Esophagus muscularis mucosa (tissue), 4 donors: ENCODE results near the gene RASIP1. TPM values are rescaled to one million over a fixed set of nuclear protein-coding genes. Genes with fewer than 3 reads are reported as not detected.

ENCODE experiments used
- DNase-seq: peaks from one replicate; pipeline ENCODE4 v3.0.0-alpha.2; 2017; ENCODE audit errors: extremely low spot score
- H3K27ac ChIP-seq, 4 donors: fragments of 200-600 bp; sonication (generic); replicated peaks in 1 of 4; 1 replicate in 3 of 4; 2 replicates in 1 of 4; pipeline ENCODE4 v1.5.1; 2016 to 2019; ENCODE audit warnings: mild to moderate bottlenecking in 1 of 4
- H3K27me3 ChIP-seq, 4 donors: fragments of 200-600 bp; sonication (generic); one replicate each; pipeline versions ENCODE4 v1.5.1 to v1.6.0; 2016 to 2019
- H3K36me3 ChIP-seq, 4 donors: fragments of 200-600 bp; sonication (generic); one replicate each; pipeline ENCODE4 v1.5.1; 2016 to 2019
- H3K4me1 ChIP-seq, 4 donors: fragments of 200-600 bp; sonication (generic); one replicate each; pipeline ENCODE4 v1.5.1; 2016 to 2019
- H3K4me3 ChIP-seq, 4 donors: fragments of 200-600 bp; sonication (generic); 1 replicate in 2 of 4; 2 replicates in 2 of 4; pipeline ENCODE4 v1.5.1; 2016 to 2019; ENCODE audit warnings: mild to moderate bottlenecking in 4 of 4, moderate library complexity in 1 of 4
- H3K9me3 ChIP-seq, 4 donors: fragments of 200-600 bp; sonication (generic); 1 replicate in 3 of 4; 2 replicates in 1 of 4; pipeline ENCODE4 v1.5.1; 2016 to 2019
- CTCF ChIP-seq, 3 experiments: fragments of 200-600 bp in 2 of 3; fragments of 450-650 bp in 1 of 3; sonication (generic) in 2 of 3; IDR thresholded peaks; one replicate each; pipeline ENCODE4 v1.5.1; 2017 to 2019; ENCODE audit warnings: antibody characterized with exemption in 3 of 3, mild to moderate bottlenecking in 2 of 3, moderate library complexity in 1 of 3
- EP300 ChIP-seq: sonication (generic); formaldehyde crosslinking; IDR thresholded peaks from one replicate; pipeline ENCODE4 v1.6.1; 2017; ENCODE audit warnings: antibody characterized with exemption
- POLR2A ChIP-seq: fragments of 450-650 bp; IDR thresholded peaks from one replicate; pipeline ENCODE4 v1.6.1; 2017; ENCODE audit warnings: antibody characterized with exemption, moderate library complexity, mild to moderate bottlenecking, low read depth
- POLR2AphosphoS5 ChIP-seq, 2 donors: sonication (generic); formaldehyde crosslinking; IDR thresholded peaks; one replicate each; pipeline ENCODE4 v1.6.1; 2017; ENCODE audit warnings: antibody characterized with exemption in 2 of 2
- WGBS: methylation state at CpG from one replicate; pipeline ENCODE4 v1.1.5; 2018; 5-methylcytosine and 5-hydroxymethylcytosine counted together
- intact Hi-C: fragments of 100-400 bp; cut with DNase I; formaldehyde crosslinking; loops from one replicate; pipeline ENCODE4 v1.15.1; 2023
- total RNA-seq, 4 donors: library from RNA; depleted of rRNA; stranded (reverse); fragments of >200 nt; gene quantifications; one replicate each; pipeline versions ENCODE4 v1.1.0 to v1.2.1, GENCODE V29; 2016

RASIP1 gene
- total RNA-seq, 4 donors from 2014 or later = 15.0 to 27.7 (median 22.8) TPM

GRCh38 chr19:48678201-48678600, 62.2 kb downstream of the RASIP1 start:
- peaks cover 7 to 14% (median 9%) of the 10 kb centered on the region in 4 donors for H3K4me1 ChIP-seq
- no peak for TF ChIP-seq POLR2A
- TF ChIP-seq CTCF (IDR thresholded peaks at IDR 0.05) = no peak
- no peak for TF ChIP-seq POLR2AphosphoS5 (IDR thresholded peaks at IDR 0.05)
- no peak for TF ChIP-seq EP300
- H3K9me3 ChIP-seq = no peaks in the 10 kb centered on the region
- no peaks in the 10 kb centered on the region for H3K27me3 ChIP-seq
- DNase-seq = no peak
- intact Hi-C loops = loop anchor here (5.0 kb wide), 1 partner anchor 34 kb away; no protein-coding TSS in a partner anchor
- no peak overlapping the region for H3K4me3 ChIP-seq
- H3K27ac ChIP-seq = no peak overlapping the region
- WGBS = 80% methylated on average over 4 of the region's 4 CpGs
- no peaks in the 10 kb centered on the region for H3K36me3 ChIP-seq

- intact Hi-C loops = loop anchor here (5.0 kb wide), 1 partner anchor 35 kb away; no protein-coding TSS in a partner anchor
- H3K36me3 ChIP-seq = no peaks in the 10 kb centered on the region
Measured at GRCh38 chr19:48676887-48677286, 63.5 kb downstream of the RASIP1 start.

GRCh38 chr19:48676487-48676886, 63.9 kb downstream of the RASIP1 start:
- Histone ChIP-seq H3K36me3 (no peaks in the 10 kb centered on the region), H3K4me3 (no peak overlapping the region), H3K27me3 (no peaks in the 10 kb centered on the region), H3K27ac (no peak overlapping the region), H3K4me1 (peaks cover 7 to 14% (median 9%) of the 10 kb centered on the region in 4 donors), H3K9me3 (no peaks in the 10 kb centered on the region)
- no peak for DNase-seq
- TF ChIP-seq POLR2AphosphoS5 (IDR thresholded peaks at IDR 0.05) (no peak), EP300 (no peak), POLR2A (no peak)
- intact Hi-C loops = loop anchor here (5.0 kb wide), 1 partner anchor 36 kb away; no protein-coding TSS in a partner anchor
- WGBS = 93% methylated on average over 8 of the region's 17 CpGs

More at GRCh38 chr19:48676887-48677286, 63.5 kb downstream of the RASIP1 start:
- H3K27me3 ChIP-seq = no peaks in the 10 kb centered on the region
- DNase-seq = no peak
- H3K4me3 ChIP-seq = no peak overlapping the region
- TF ChIP-seq EP300 (no peak), POLR2AphosphoS5 (IDR thresholded peaks at IDR 0.05) (no peak), POLR2A (no peak), CTCF (IDR thresholded peaks at IDR 0.05) (no peak)
- H3K9me3 ChIP-seq = no peaks in the 10 kb centered on the region
- H3K4me1 ChIP-seq = peaks cover 7 to 14% (median 9%) of the 10 kb centered on the region in 4 donors
- no peak overlapping the region for H3K27ac ChIP-seq
- WGBS = 90% methylated on average over 12 of the region's 13 CpGs

- no peaks in the 10 kb centered on the region for H3K36me3 ChIP-seq
- no peaks in the 10 kb centered on the region for H3K9me3 ChIP-seq
- DNase-seq = peak; percentile 93
- H3K27me3 ChIP-seq = no peaks in the 10 kb centered on the region
- peaks cover 7 to 14% (median 9%) of the 10 kb centered on the region in 4 donors for H3K4me1 ChIP-seq
- H3K4me3 ChIP-seq = peak overlapping the region in 2 of 4 donors; percentile 1 to 2
- peak in 1 of 2 donors; percentile 71 for TF ChIP-seq POLR2AphosphoS5 (IDR thresholded peaks at IDR 0.05)
- TF ChIP-seq EP300 = no peak
- TF ChIP-seq CTCF (IDR thresholded peaks at IDR 0.05) = peak; percentile 85 to 94 (median 86)
- TF ChIP-seq POLR2A = no peak
- 32% methylated on average over 28 of the region's 28 CpGs for WGBS
- intact Hi-C loops = loop anchor here (2.0 to 5.0 kb wide), 2 partner anchors 37 to 64 kb away; no protein-coding TSS in a partner anchor
- no peak overlapping the region for H3K27ac ChIP-seq
Measured at GRCh38 chr19:48674921-48675824, 65.2 kb downstream of the RASIP1 start.

- 85% methylated on average over 14 of the region's 19 CpGs for WGBS
- H3K4me1 ChIP-seq = peaks cover 7 to 14% (median 9%) of the 10 kb centered on the region in 4 donors
- no peaks in the 10 kb centered on the region for H3K36me3 ChIP-seq
- no peak overlapping the region for H3K27ac ChIP-seq
- no peaks in the 10 kb centered on the region for H3K9me3 ChIP-seq
- no peak for DNase-seq
- no peaks in the 10 kb centered on the region for H3K27me3 ChIP-seq
- intact Hi-C loops = loop anchor here (2.0 kb wide), 1 partner anchor 64 kb away; no protein-coding TSS in a partner anchor
- H3K4me3 ChIP-seq = no peak overlapping the region
- TF ChIP-seq POLR2AphosphoS5 (IDR thresholded peaks at IDR 0.05) (no peak), EP300 (no peak), POLR2A (no peak), CTCF (IDR thresholded peaks at IDR 0.05) (no peak)
Measured at GRCh38 chr19:48674216-48674809, 66.1 kb downstream of the RASIP1 start.
